OCI-LY1 (cell line): ENCODE measurements around the gene FHOD3.

Experiments used
- EZH2 ChIP-seq: fragments of 200-600 bp; sonication (generic), shearing (Covaris generic); IDR thresholded peaks from 2 replicates; pipeline ENCODE4 v1.8.0; 2017; ENCODE audit warnings: borderline replicate concordance, mixed run types, mild to moderate bottlenecking, antibody characterized with exemption, low read length, moderate library complexity, mixed read lengths
- TF ChIP-seq, protein P1 (sequence below): fragments of 200-600 bp; sonication (generic), shearing (Covaris generic); IDR thresholded peaks from 2 replicates; pipeline ENCODE4 v1.5.1; 2017; ENCODE audit warnings: mild to moderate bottlenecking, antibody characterized with exemption, low read length, moderate library complexity, mixed read lengths

DNA sequence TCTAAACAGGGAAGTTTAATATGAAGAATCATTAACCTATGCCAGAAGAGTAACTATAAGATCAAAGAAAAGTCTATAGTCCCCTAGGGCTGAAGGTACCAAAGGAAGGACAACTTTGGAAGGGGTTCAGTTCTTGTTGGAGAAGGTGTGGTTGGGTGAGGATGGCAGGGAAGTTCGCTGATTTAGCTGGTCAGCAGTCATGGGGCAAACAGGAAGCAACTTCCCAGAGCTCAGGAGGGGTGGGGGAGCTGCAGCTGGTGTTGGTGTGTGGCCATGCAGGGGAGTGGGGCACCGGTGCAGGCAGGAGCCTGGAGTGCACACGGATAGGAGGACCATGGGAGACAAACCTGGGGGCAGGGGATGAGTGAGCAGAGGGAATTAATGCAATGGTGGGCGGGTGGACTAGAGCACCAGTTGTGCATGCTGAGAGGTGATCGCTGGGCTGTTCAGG lies 34.0 kb downstream of the FHOD3 start:
- TF ChIP-seq, protein P1, sequence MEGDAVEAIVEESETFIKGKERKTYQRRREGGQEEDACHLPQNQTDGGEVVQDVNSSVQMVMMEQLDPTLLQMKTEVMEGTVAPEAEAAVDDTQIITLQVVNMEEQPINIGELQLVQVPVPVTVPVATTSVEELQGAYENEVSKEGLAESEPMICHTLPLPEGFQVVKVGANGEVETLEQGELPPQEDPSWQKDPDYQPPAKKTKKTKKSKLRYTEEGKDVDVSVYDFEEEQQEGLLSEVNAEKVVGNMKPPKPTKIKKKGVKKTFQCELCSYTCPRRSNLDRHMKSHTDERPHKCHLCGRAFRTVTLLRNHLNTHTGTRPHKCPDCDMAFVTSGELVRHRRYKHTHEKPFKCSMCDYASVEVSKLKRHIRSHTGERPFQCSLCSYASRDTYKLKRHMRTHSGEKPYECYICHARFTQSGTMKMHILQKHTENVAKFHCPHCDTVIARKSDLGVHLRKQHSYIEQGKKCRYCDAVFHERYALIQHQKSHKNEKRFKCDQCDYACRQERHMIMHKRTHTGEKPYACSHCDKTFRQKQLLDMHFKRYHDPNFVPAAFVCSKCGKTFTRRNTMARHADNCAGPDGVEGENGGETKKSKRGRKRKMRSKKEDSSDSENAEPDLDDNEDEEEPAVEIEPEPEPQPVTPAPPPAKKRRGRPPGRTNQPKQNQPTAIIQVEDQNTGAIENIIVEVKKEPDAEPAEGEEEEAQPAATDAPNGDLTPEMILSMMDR: no peak
- no peak for TF ChIP-seq EZH2
